ENCODE measurements around the gene AGK. TPM values are rescaled to one million over a fixed set of nuclear protein-coding genes. Genes with fewer than 3 reads are reported as not detected.

Gene AGK
- total RNA-seq, 1 experiment from 2014 or later: 53.5 TPM

- DNase-seq (ENCODE audit: low spot score): no peak
- in situ Hi-C loops (cut with HindIII; ENCODE audit: low sequenced_read_pairs): no loop called here
These were observed 146.1 kb downstream of the AGK start for GRCh38 chr7:141697211-141697871.

GRCh38 chr7:141698247-141699015 is 147.2 kb downstream of the AGK start:
- no peak for DNase-seq (ENCODE audit: low spot score)
- in situ Hi-C loops (cut with HindIII; ENCODE audit: low sequenced_read_pairs): no loop called here

GRCh38 chr7:141699860-141700259 is 148.7 kb downstream of the AGK start:
- no peak for DNase-seq (ENCODE audit: low spot score)
- in situ Hi-C loops (cut with HindIII; ENCODE audit: low sequenced_read_pairs): no loop called here

GRCh38 chr7:141700296-141700847 is 149.2 kb downstream of the AGK start:
- DNase-seq (ENCODE audit: low spot score): peak; percentile 47
- in situ Hi-C loops (cut with HindIII; ENCODE audit: low sequenced_read_pairs): no loop called here

- in situ Hi-C loops (cut with HindIII; ENCODE audit: low sequenced_read_pairs): no loop called here
- peak; percentile 32 for DNase-seq (ENCODE audit: low spot score)
These were observed 149.7 kb downstream of the AGK start for GRCh38 chr7:141700848-141701371.

GRCh38 chr7:141701489-141702046 is 150.4 kb downstream of the AGK start:
- DNase-seq (ENCODE audit: low spot score): peak; percentile 42
- in situ Hi-C loops (cut with HindIII; ENCODE audit: low sequenced_read_pairs): no loop called here

- DNase-seq (ENCODE audit: low spot score): peak; percentile 59
- in situ Hi-C loops (cut with HindIII; ENCODE audit: low sequenced_read_pairs): no loop called here
These were observed 150.9 kb downstream of the AGK start, which contains the start of gene DENND11 for GRCh38 chr7:141702047-141702567. TSS of gene DENND11 (minus strand) at chr7:141702166. CDS start at chr7:141702153, 13 bp downstream.

- in situ Hi-C loops (cut with HindIII; ENCODE audit: low sequenced_read_pairs): no loop called here
- no peak for DNase-seq (ENCODE audit: low spot score)
These were observed 151.7 kb downstream of the AGK start for GRCh38 chr7:141702892-141703291.

- in situ Hi-C loops (cut with HindIII; ENCODE audit: low sequenced_read_pairs): no loop called here
- no peak for DNase-seq (ENCODE audit: low spot score)
These were observed 152.9 kb downstream of the AGK start for GRCh38 chr7:141704112-141704511.

GRCh38 chr7:141704741-141705140 is 153.5 kb downstream of the AGK start:
- in situ Hi-C loops (cut with HindIII; ENCODE audit: low sequenced_read_pairs): no loop called here
- no peak for DNase-seq (ENCODE audit: low spot score)

Other genes starting within 250 kb of the AGK start
- gene DENND11, start 150.8 kb downstream of the AGK start, total RNA-seq (2014; rRNA removed; shearing (Covaris generic)): 1.7 and 3.3 TPM in 2 replicates
- not detected in 2 replicates for gene WEE2, start 156.9 kb downstream of the AGK start, total RNA-seq (2014; rRNA removed; shearing (Covaris generic))
- gene SSBP1, start 186.9 kb downstream of the AGK start, total RNA-seq (2014; rRNA removed; shearing (Covaris generic)): 315 and 348 TPM in 2 replicates
- not detected in 2 replicates for gene TAS2R3, start 212.7 kb downstream of the AGK start, total RNA-seq (2014; rRNA removed; shearing (Covaris generic))
- not detected in 2 replicates for gene TAS2R4, start 225.3 kb downstream of the AGK start, total RNA-seq (2014; rRNA removed; shearing (Covaris generic))
- gene TAS2R5, start 238.8 kb downstream of the AGK start, total RNA-seq (2014; rRNA removed; shearing (Covaris generic)): 0.12 TPM in 1 of 2 replicates, not detected in the other

Measured in G401 (cell line).